GM19043 (cell line): ENCODE results near the gene SLC6A5.

Experiments used
- ATAC-seq: cut with Tn5 transposase; IDR thresholded peaks from one replicate; pipeline ENCODE4 v1.9.1; 2021; ENCODE audit warnings: low read depth; ENCODE audit not compliant: unreplicated experiment

SLC6A5 gene

DNA sequence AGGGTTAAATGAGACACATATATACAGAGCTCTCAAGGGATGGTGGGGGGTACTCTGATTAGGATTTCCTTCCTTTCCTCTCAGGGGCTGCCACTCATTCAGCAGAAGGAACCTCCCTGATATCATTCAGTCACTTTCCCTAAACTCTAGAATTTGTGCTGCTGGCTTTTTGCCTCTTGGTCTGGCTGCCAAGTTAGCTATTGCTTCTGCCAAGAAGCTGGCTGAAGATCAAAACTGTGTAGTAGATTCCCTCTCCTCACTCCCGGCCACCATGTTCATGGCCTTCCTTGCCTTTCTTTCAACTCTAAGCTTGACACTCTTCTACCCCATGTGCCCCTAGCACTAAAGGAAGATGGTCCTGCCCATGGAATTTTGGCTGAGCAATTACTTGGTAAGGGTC lies 18.7 kb downstream of the SLC6A5 start:
- no peak for ATAC-seq

DNA sequence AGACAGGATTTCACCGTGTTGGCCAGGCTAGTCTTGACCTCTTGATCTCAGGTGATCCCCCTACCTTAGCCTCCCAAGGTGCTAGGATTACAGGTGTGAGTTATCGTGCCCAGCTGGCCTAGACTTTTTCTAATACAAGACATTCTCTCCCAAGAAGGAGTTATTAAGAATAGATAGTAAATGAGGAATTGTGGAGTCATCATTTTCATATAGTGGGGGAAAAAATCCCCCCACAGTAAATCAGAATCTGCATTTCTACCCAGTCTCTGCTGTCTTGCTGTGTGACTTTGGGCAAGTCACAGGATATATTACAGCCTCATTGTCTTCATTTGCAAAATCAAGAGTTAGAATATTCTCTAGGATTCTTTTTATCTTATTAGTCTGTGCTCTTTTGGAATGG lies 21.6 kb downstream of the SLC6A5 start:
- no peak for ATAC-seq

DNA sequence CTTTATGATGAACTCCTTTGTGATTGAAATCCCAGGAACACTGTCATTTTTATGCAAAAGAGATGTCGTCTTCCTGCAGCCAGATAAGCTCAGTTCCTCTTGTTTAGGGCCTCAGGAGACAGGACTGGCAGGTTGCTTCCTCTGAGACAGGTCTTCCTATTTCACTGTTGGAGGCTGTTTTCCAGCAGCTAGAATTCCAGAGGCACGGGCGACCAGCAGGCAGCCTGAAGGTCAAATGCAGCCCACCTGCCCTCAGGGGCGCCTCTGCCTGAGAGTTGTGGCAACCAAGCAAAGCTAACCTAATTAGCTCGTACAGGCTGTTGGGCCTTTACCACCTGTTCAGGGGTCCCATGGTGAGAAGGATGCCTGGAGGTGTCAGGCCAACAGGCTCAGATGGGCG lies 22.3 kb downstream of the SLC6A5 start:
- no peak for ATAC-seq

DNA sequence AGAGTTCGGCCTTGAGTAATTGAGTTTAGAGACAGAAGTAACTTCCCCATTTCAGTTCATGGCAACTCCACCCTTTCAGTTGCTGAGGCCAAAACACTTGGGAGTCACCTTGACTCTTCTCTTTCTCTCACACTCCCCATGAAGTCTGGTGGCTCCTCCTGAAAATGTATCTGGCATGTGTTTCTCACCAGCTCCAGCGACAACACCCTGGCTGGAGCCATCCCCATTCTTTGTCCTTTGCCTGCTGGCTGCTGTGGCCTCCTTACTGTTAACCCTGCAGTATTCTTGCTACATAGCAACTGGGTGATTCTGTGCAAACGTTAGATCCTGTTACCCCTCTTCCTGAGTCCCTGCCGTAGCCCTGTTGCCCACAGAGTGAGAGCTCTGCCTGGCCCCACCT lies 23.8 kb downstream of the SLC6A5 start:
- ATAC-seq = no peak

DNA sequence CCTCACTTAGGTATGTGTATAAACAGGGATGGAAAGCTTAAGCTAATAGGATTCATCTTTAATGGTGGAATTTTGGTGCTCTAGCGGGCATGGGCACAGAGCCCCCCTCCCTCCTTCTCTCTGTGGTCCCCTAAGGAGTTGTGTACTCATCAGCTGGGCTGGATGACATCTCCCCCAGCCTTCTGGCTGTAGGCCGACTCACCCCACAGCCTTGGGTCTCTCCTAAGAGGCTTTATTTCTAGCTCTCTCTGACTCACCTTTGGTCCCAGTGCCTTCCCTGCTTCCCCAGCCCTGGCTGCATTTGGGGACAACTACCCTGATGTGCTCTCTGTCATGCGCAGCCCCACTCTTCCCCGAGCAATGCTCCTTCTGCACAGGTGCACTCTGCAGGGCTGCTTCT lies 26.9 kb downstream of the SLC6A5 start:
- no peak for ATAC-seq

DNA sequence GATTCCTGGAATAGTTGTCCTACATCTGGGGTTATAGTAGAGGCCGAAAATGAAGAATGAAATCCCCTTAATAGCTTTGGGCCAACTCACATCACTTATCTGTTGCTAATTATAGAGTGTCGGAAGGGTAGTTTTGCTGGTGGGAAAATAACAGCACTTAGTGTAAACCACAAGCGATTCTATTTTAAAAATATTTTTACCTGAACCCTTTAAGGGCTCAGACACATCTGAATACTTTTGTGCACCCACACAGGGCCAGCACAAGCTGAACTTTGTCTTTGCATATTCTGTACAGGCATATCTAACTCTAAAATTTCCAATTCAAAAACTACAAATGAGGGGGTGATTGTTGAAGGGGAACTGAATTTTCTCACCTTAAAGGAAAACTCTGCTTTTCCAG lies 27.6 kb downstream of the SLC6A5 start:
- no peak for ATAC-seq

DNA sequence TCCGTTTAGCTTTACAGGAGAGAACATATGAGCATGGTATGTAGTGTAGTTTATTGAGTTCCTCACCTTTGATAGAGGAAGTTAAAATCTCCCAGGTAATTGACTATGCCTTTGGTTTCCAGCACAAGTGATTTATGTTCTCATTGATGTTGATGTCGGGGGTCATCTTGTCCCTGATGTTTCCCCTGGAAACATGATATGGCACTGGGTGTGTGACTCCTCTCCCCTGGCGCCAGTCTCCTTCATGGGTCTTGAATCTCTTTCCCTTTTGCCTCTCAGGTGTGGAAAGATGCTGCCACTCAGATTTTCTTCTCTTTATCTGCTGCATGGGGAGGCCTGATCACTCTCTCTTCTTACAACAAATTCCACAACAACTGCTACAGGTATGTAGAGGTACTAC lies 28.3 kb downstream of the SLC6A5 start:
- ATAC-seq = no peak

DNA sequence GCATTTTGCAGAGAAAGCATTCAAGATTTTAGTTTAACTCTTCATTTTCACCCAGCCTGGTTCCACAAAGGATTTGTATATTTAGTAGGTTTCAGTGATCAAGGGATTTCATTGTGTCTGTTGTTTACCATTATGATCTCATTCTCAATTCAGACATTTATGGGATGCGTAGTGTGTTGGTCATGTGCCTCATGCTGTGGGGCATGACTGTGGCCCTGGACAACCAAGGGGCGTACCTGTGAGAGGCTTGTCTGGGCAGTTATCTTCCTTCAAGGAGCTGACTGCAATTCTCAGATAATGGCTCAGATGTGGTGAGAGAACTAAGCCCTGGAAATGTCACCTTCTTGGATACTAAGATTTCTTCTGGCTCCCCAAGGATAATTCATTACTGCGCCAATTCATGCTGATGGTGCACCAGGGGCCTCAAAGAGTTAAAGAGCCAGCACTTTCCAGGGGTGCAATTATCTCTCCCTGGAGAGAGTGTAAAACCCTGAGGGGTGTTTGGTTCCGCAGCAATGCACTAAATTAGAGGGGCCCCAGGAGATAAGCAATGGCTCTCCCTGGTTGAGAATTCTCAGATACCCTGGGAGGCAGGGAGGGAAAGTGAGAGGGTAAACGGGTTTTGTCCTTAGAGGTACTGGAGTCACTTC lies 32.2 kb downstream of the SLC6A5 start:
- no peak for ATAC-seq

DNA sequence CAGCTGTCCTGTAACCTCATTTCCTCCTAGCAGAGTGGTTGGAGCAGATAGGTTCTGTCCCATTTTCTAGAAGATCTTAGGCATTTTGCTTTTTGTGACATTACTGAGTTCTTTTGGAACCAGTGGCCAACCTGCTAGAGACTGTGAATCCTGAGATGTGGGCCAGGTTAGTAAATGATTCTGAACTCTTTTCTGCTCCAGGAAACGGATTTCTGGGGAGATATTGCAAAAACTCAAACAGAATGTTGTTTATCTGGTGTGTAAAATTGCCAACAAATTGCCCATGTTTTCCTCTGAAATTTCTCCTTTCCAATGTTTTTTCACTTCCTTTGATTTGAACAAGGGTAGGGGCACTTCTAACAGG lies 32.7 kb downstream of the SLC6A5 start:
- ATAC-seq = no peak

DNA sequence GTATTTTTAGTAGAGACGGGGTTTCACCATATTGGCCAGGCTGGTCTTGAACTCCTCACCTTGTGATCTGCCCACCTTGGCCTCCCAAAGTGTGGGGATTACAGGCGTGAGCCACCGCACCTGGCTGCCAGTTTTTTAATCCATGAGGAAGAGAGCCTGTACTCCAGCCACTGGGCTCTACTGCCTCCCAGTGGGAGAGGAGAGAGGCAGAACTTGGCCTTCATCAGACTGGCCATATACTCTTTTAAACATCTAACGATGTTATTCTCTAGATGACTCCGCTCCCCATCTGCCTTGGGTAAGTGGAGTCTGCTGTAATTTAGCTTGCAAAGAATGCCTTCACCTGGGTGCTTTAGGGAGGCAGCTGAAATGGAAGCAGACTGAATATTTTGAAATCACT lies 34.6 kb downstream of the SLC6A5 start:
- ATAC-seq = no peak

DNA sequence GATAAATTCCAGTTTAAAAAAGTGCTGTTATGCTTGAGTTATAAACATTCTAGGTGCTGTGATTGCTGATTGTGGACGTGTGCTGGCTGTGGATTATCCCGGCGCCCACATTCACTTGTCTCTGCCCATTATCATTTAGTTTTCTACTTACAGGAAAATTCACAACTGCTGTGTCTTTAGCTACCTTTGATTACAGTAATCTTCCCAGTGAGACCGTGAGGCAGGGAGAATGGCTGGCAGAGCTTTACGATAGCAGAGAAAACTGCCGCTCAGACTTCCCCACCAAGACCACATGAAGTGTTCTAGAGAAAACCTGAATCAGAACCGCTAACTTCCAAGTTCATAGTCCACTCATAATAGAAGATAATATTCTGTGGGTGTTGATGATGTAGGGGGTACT lies 35.4 kb downstream of the SLC6A5 start:
- ATAC-seq = no peak

DNA sequence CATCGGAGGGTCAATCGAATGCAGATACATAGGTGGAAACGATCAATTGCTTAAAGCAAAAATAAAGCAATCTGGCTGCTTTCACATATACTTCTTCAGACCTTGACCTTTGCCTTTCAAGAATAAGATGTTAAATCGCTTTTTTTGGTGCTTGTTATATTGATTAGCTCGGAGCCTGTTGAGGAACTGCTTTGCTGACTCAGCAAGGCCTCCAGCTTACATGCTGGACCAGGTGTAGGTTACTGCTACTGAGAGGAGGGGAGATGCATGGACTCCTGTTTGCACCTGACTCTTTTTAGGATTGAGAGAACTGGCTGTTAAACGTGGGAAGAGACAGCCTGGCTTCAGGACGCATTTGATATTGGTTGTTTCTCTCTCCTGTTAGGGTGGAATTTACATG lies 38.7 kb downstream of the SLC6A5 start:
- no peak for ATAC-seq

DNA sequence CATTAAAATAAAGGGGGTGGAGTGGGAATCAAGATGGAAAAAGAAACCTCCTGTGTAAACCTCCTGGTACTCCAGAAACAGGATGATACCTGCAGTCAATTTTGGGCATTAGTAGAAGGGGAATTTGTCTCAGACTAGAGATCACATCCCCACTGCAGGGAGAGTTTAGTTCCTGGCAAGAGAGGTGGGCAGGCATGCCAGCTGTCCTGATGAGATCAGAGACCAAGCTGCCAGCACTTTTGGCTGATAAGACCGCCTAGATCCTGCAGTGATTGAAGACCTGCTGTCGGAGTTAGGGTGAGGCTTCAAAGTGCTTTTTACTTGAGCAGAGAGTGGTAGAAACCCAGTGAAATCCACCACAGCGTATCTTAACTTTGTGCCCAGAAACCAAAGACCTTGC lies 40.3 kb downstream of the SLC6A5 start:
- ATAC-seq = no peak

DNA sequence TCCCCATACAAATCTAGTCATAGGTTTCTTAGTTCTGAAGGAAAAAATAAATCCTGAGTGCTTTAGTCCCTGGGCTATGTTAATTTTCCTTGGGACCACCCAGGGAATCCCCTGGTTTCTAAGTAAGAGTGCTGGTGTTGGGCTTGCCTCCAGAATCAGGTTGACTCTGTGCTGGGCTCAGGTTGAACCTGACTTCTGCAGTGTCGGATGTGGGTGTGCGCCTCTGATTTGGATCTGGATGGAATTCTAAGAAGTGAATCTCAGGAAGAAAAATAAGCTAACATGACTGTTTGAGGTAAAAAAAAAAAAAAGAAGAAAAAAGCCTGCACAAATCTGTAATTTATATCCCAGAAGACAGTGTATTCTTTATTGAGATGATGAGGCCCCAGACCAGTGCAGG lies 41.0 kb downstream of the SLC6A5 start:
- no peak for ATAC-seq

DNA sequence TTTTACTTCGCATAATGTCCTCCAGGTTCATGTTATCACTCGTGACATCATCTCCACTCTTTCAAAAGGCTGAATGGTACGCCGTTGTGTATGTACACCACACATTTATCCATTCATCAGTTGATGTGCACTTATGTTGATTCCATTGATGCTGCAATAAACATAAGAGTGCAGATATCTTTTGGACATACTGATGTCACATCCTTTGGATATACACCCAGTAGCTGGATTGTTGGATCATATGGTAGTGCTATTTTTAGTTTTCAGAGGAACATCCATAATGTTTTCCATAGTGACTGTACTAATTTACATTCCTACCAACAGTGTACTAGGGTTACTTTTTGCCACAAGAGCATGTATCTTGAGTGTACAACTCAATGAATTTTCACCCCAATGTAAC lies 45.0 kb downstream of the SLC6A5 start:
- no peak for ATAC-seq

DNA sequence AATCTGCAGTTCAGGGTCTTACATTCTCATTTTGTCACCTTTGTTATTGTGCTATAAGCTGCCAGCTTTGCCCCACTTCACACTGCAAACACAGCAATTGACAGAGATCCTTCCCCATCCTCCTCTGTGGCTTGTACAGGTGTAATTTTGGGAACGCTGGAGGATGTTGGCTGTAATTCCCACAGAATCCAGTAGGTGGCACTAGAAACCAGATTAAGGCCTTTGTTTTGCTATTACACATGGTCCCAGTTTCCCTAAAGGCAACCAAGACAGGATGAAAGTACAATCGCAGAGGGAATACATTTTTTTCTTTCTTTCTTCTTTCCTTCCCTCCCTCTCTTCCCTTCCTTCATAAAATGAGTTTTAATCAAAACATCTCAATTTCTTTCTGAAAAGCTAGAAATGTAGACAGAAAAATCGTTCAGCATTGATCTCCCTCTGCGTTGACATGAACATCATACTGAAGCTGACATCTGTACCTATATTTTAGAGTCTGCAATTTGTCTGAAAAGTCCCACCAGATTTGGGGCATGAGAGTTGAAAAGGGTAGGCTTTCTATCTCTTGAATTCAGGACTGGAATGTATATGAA lies 48.7 kb downstream of the SLC6A5 start:
- ATAC-seq = peak; percentile 72

DNA sequence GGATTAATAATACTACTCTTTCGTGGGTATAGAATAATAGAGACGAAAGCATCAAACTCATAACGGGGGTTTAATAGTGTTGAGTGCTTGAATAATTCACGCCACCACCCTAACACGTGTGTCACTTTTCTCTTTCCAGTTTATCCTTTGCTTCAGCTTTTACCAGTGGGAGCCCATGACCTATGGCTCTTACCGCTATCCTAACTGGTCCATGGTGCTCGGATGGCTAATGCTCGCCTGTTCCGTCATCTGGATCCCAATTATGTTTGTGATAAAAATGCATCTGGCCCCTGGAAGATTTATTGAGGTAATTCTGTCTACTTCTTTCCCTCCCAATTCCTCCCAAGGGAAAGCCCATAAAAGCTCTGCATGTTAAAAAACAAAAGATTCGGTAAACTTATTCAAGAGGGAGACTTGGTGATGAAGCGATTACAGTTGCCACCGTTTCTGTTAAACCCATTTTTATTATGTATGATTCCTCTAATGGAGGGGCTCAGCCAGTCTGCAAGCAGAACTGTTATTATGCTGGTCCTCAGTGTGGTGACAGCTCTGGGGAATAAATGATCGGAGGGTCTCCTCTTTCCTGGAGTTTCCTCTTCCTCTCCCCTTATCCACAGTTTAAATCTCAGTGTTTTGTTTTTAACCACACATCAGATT lies 52.9 kb downstream of the SLC6A5 start:
- no peak for ATAC-seq

DNA sequence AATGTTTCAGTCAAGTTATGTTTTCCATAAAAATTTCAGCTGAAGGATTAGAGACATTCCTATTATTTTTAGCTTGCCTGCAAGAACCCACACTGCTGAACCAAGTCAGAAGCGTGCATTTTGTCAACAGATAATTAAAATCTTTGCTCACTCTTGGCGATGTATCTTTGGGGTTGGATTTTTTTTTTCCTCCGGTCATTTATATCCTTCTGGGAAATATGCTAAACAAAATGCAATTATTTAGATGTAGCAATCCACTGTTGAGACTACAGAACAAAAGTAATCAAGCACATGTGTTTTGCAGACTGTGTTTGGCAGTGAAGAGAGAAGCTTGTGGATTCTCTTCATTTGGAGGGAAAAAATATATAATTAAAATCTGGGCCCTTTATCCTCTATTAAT lies 54.6 kb downstream of the SLC6A5 start:
- ATAC-seq = no peak

DNA sequence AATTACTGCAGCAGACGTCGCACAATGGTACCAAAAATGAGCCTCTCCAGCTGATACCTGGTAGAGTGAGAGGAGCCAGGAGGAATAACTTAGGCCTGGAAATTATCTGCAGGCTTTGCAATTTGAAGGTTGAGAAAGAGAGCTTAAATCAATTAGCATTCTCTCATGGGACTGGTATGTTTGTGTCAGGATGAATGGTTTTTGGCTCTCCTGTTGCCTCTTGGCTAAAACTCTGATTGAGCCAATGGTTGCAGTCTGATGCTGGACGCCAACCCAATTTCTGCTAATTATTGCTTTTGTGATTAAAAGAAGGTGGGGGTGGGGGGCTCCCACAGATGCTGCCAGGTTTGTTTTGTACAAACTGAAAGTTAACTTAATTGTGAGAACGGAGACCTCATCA lies 57.5 kb downstream of the SLC6A5 start:
- ATAC-seq = no peak

DNA sequence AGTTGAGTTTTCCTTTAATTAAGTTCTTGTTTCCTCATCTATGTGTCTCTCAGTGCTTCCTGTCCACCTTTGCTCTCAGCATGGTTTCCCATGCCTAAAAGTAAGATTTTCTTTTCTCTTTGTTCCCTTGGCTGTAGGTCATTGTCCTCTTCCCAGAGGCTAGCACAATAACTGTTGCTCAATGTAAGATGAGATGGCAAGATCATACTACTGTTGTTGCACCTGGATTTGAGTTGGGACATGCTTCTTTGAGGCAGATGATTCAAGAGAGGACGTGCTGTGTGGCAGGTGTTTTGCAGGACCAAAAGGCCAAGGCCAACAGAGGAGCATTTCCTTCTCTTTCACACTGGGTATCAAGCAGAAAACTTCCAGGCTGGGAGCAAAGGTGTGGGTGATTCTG lies 58.7 kb downstream of the SLC6A5 start:
- no peak for ATAC-seq

DNA sequence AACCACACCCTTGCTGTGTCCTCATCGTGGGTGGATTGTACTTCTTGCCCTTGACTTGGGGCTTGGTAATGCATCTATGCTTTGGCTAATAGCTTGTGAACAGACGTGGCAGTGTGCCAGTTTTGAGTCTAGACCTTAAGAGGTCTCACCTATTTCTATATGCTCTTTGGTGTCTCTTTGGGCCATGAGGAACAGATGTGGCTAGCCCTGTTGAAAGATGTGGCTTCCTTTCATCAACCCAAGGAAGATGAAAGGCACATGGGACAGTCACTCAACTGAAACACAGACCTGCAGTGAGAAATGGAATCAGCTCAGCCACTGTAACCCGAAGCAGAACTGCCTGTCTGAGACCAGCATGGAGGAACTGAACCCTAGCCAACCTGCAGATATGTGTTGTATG lies 62.0 kb downstream of the SLC6A5 start:
- ATAC-seq = no peak

DNA sequence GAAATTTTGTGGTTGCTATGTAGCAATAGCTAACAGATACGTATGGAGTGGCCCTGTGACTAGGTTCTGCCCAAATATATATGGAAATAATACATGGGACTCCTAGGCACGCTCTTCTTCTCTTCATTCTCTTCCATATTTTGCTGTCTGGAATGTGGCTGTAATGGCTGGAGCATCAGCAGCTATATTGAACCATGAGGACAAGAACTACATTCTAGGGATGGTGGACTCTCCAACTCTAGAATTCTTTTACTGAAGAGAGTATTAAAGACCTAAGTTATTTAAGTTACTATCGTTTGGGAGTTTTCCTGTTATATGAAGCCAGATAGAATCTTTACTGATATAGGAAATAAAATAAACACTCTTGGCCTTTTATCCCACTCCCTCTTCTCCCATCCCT lies 62.4 kb downstream of the SLC6A5 start:
- ATAC-seq = no peak
